GM12878 (cell line): ENCODE results near the gene SYTL2. TPM values are rescaled to one million over a fixed set of nuclear protein-coding genes. Genes with fewer than 3 reads are reported as not detected.

ENCODE experiments used
- ATAC-seq: fragments of 200-7000 bp; cut with Tn5 transposase; 3 replicates; pipeline ENCODE4 v1.9.1; 2020; ENCODE audit warnings: mild to moderate bottlenecking, moderate library complexity
- BruUV-seq: library from RNA; stranded (reverse); fragments of 400-500 nt; replicated peaks from 2 replicates; lab custom pipeline; 2021; lab: Mats Ljungman, UMichigan
- CTCF ChIA-PET: fragments of 300-600 bp; sonication (Branson Sonifier 250); formaldehyde crosslinking; extraction: SDS; loops from one replicate; lab custom pipeline; 2021; ENCODE audit warnings: inconsistent platforms; lab: Yijun Ruan, JAX
- POLR2A ChIA-PET: fragments of 350-600 bp; formaldehyde crosslinking; extraction: SDS; loops from one replicate; lab custom pipeline; 2021; ENCODE audit warnings: inconsistent platforms; lab: Charles Lee
- RAD21 ChIA-PET: fragments of 300-600 bp; sonication (Branson Sonifier 250); formaldehyde crosslinking; loops from one replicate; lab custom pipeline; 2023; ENCODE audit warnings: antibody characterized with exemption; ENCODE audit not compliant: unreplicated experiment; lab: Charles Lee
- SMC1A ChIA-PET: fragments of 300-600 bp; sonication (Branson Sonifier 250); formaldehyde crosslinking; loops from one replicate; lab custom pipeline; 2023; ENCODE audit not compliant: unreplicated experiment, uncharacterized antibody; lab: Charles Lee
- DNase-seq: peaks from one replicate; pipeline ENCODE4 v3.0.0-alpha.2; 2011; ENCODE audit warnings: low read depth, low spot score
- FAIRE-seq: peaks from 3 replicates; lab custom pipeline; 2011; peaks lifted over from hg19 to GRCh38; lab: Jason Lieb, UNC
- H2AFZ ChIP-seq: 2 replicates; pipeline ENCODE4 v1.6.0; 2011; ENCODE audit warnings: low read depth, low read length, control low read depth; ENCODE audit not compliant: control insufficient read depth
- H3K27ac ChIP-seq: 2 replicates; pipeline ENCODE4 v1.5.1; 2011; ENCODE audit warnings: control low read depth; ENCODE audit not compliant: control insufficient read depth, insufficient read depth
- H3K27me3 ChIP-seq, 2 experiments: replicated peaks in 1 of 2; 2 replicates each; pipeline versions ENCODE4 v1.6.0 to v1.6.1; 2011; ENCODE audit warnings: low read length in 1 of 2; ENCODE audit not compliant: control insufficient read depth in 2 of 2, insufficient read depth in 2 of 2
- H3K36me3 ChIP-seq, 2 experiments: 2 replicates each; pipeline ENCODE4 v1.5.1; 2011; ENCODE audit warnings: low read length in 1 of 2; ENCODE audit not compliant: control insufficient read depth in 2 of 2, insufficient read depth in 2 of 2
- H3K4me1 ChIP-seq: 2 replicates; pipeline ENCODE4 v1.6.1; 2011; ENCODE audit warnings: mild to moderate bottlenecking, low read length, moderate library complexity, mixed read lengths; ENCODE audit not compliant: control insufficient read depth, insufficient read depth
- H3K4me2 ChIP-seq: 2 replicates; pipeline ENCODE4 v1.6.0; 2011; ENCODE audit warnings: control low read depth; ENCODE audit not compliant: control insufficient read depth, insufficient read depth
- H3K4me3 ChIP-seq: fragments of 200-600 bp; sonication (generic); 2 replicates; pipeline ENCODE4 v1.5.1; 2016
- H3K79me2 ChIP-seq: 2 replicates; pipeline ENCODE4 v1.6.0; 2011; ENCODE audit warnings: low read length; ENCODE audit not compliant: control insufficient read depth, insufficient read depth
- H3K9ac ChIP-seq: 2 replicates; pipeline ENCODE4 v1.8.0; 2011; ENCODE audit warnings: low read length, control low read depth, mixed read lengths; ENCODE audit not compliant: control insufficient read depth, insufficient read depth
- H3K9me3 ChIP-seq: replicated peaks from 3 replicates; pipeline ENCODE4 v1.5.1; 2011; ENCODE audit warnings: mild to moderate bottlenecking, low read length; ENCODE audit not compliant: control insufficient read depth, insufficient read depth
- H4K20me1 ChIP-seq: 2 replicates; pipeline ENCODE4 v1.6.0; 2011; ENCODE audit not compliant: control insufficient read depth, insufficient read depth
- EP300 ChIP-seq, 2 experiments: fragments of 150-350 bp in 1 of 2; IDR thresholded peaks; 2 replicates each; pipeline ENCODE4 v1.6.1; 2011 to 2012; ENCODE audit warnings: low read depth in 2 of 2, low read length in 2 of 2, borderline replicate concordance in 1 of 2, improper control_type of control experiment in 1 of 2, inconsistent platforms in 1 of 2; ENCODE audit not compliant: control insufficient read depth in 1 of 2
- ESRRA ChIP-seq: IDR thresholded peaks from 2 replicates; pipeline ENCODE4 v1.6.1; 2012; ENCODE audit warnings: mild to moderate bottlenecking, low read length, improper control_type of control experiment
- KLF5 ChIP-seq: fragments of 450-650 bp; IDR thresholded peaks from 2 replicates; pipeline ENCODE4 v1.6.1; 2014; ENCODE audit warnings: mild to moderate bottlenecking; ENCODE audit not compliant: partially characterized antibody
- whole genome bisulfite sequencing: methylation state at CpG from one replicate; pipeline ENCODE4 v1.1.6; 2016; ENCODE audit warnings: low lambda C conversion rate; ENCODE audit not compliant: insufficient replicate concordance, insufficient coverage; ENCODE audit errors: missing lambda C conversion rate; 5-methylcytosine and 5-hydroxymethylcytosine counted together
- in situ Hi-C: fragments of 300-500 bp; cut with MboI; formaldehyde crosslinking; loops from 9 replicates; pipeline ENCODE4 v1.14.3; 2018; ENCODE audit warnings: mixed read lengths
- intact Hi-C: fragments of 100-400 bp; cut with micrococcal nuclease; formaldehyde crosslinking; loops from one replicate; pipeline ENCODE4 v1.14.2; 2022; ENCODE audit not compliant: unreplicated experiment
- polyA plus RNA-seq, 11 experiments: library from polyadenylated mRNA; depleted of rRNA in 4 of 11; unstranded in 6 of 11; stranded (reverse) in 5 of 11; fragments of >200 nt; fragmentation: Nextera tagmentation in 4 of 11; fragmentation: Illumina TruSeq in 1 of 11; extraction: Ambion mirVana in 4 of 11; extraction: Trizol in 1 of 11; gene quantifications; 1 replicate in 1 of 11; 2 replicates in 10 of 11; pipeline versions ENCODE4 v1.2.1 to v1.2.3, GENCODE V29; 2011 to 2016; ENCODE audit warnings: inconsistent platforms in 2 of 11, missing spikeins in 2 of 11, low read depth in 1 of 11
- total RNA-seq, 4 experiments: library from RNA; depleted of rRNA in 3 of 4; stranded (reverse); fragments of >200 nt in 3 of 4; fragmentation: Illumina TruSeq in 1 of 4; extraction: Trizol in 1 of 4; gene quantifications; 2 replicates each; pipeline versions ENCODE4 v1.2.1 to v1.2.3, GENCODE V29; 2013 to 2021
- TF ChIP-seq, protein P1 (sequence below): fragments of 450-650 bp; IDR thresholded peaks from 2 replicates; pipeline ENCODE4 v1.6.1; 2016; ENCODE audit warnings: mild to moderate bottlenecking, moderate library complexity, borderline replicate concordance

The SYTL2 gene
- total and polyA plus RNA-seq, 10 of the 15 experiments (the other 5 are each of a cell fraction or from before 2014, with no cell fraction given) = 0.02 to 1.4 (median 0.31) TPM; not detected in 2

DNA sequence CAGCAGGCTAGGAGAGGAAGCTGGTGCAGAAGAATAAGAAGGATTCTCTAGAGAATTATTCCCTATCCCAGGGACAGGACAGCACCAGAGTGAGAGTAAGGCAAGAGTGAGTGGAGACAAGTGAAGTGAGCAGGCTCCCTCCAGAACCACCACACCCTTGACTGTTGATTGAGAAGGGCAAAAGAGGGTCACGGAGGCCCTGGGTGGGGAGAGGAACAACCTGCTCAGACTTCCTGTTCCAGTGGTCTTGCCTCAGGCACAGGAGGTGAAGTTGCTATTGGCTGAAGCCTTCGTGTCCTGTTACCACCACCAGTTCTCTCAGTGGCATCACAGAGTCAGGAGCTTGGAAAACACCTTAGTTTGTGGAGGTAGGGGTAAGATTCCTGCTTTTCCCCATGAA, 73.2 kb downstream of the SYTL2 start (continued):
- TF ChIP-seq, protein P1, sequence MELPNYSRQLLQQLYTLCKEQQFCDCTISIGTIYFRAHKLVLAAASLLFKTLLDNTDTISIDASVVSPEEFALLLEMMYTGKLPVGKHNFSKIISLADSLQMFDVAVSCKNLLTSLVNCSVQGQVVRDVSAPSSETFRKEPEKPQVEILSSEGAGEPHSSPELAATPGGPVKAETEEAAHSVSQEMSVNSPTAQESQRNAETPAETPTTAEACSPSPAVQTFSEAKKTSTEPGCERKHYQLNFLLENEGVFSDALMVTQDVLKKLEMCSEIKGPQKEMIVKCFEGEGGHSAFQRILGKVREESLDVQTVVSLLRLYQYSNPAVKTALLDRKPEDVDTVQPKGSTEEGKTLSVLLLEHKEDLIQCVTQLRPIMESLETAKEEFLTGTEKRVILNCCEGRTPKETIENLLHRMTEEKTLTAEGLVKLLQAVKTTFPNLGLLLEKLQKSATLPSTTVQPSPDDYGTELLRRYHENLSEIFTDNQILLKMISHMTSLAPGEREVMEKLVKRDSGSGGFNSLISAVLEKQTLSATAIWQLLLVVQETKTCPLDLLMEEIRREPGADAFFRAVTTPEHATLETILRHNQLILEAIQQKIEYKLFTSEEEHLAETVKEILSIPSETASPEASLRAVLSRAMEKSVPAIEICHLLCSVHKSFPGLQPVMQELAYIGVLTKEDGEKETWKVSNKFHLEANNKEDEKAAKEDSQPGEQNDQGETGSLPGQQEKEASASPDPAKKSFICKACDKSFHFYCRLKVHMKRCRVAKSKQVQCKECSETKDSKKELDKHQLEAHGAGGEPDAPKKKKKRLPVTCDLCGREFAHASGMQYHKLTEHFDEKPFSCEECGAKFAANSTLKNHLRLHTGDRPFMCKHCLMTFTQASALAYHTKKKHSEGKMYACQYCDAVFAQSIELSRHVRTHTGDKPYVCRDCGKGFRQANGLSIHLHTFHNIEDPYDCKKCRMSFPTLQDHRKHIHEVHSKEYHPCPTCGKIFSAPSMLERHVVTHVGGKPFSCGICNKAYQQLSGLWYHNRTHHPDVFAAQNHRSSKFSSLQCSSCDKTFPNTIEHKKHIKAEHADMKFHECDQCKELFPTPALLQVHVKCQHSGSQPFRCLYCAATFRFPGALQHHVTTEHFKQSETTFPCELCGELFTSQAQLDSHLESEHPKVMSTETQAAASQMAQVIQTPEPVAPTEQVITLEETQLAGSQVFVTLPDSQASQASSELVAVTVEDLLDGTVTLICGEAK = no peak

DNA sequence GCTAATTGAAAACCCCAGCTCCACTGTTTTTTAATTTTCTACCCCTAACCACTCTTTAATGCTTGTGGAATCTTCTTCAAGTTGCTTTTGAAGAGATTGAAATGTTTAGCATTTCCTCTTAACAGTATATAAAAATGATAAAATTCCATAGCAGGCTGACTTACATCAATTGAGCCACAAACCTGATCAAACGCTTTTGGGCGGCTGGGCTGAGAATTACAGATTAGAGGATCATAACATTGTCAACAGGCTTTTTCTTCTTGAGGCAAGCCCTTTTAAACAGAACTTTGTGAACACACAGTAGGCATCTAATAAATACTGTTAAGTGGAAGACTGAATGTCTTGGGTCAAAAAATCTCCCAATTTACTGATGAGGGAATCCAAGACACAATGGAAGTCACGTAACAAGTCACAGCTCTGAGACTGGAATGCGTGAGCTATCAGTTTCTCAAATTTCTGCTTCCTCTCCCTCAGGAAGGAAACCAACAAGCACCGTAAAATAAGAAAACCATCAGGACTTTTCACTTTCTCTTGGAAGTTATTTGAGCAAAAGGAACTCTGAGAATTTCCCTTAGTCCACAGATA, 75.0 kb downstream of the SYTL2 start:
- Histone ChIP-seq H3K36me3 (no peaks in the 10 kb centered on the region), H4K20me1 (no peaks in the 10 kb centered on the region), H3K4me3 (no peak overlapping the region), H3K27me3 (0 out of 4 replicates have a peak, but pooled peaks cover 2 to 3% of the 10 kb centered on the region in 2 experiments), H3K27ac (no peak overlapping the region), H3K4me2 (no peak overlapping the region), H2AFZ (no peak overlapping the region), H3K9ac (no peak overlapping the region), H3K4me1 (no peaks in the 10 kb centered on the region), H3K9me3 (no peaks in the 10 kb centered on the region), H3K79me2 (no peaks in the 10 kb centered on the region)
- in situ Hi-C loops = no loop called here
- ChIA-PET RAD21 (no interaction called here), CTCF (no interaction called here), SMC1A (interaction anchor here (0.6 kb wide), 2 partner anchors 17 to 1578 kb away, joined by 3 read pairs; no protein-coding TSS in a partner anchor), POLR2A (no interaction called here)
- FAIRE-seq (no peak), ATAC-seq (no peak), DNase-seq (no peak)
- TF ChIP-seq EP300 (IDR thresholded peaks at IDR 0.05; ENCODE audit: borderline replicate concordance in 1 of 2, control insufficient read depth in 1 of 2, low read depth in 2 of 2, low read length in 2 of 2) = no peak
- TF ChIP-seq ESRRA = no peak
- TF ChIP-seq KLF5 = no peak
- WGBS = 64% methylated on average over 5 of the region's 5 CpGs
- no TSS peak for BruUV-seq
- intact Hi-C loops = no loop called here
